ENCODE measurements around the gene C10orf62. TPM values are rescaled to one million over a fixed set of nuclear protein-coding genes. Genes with fewer than 3 reads are reported as not detected.
A peak's percentile ranks its signal among the peaks of the same experiment; 100 is the strongest.

C10orf62 gene
- total RNA-seq, 1 experiment from 2014 or later = not detected

DNA sequence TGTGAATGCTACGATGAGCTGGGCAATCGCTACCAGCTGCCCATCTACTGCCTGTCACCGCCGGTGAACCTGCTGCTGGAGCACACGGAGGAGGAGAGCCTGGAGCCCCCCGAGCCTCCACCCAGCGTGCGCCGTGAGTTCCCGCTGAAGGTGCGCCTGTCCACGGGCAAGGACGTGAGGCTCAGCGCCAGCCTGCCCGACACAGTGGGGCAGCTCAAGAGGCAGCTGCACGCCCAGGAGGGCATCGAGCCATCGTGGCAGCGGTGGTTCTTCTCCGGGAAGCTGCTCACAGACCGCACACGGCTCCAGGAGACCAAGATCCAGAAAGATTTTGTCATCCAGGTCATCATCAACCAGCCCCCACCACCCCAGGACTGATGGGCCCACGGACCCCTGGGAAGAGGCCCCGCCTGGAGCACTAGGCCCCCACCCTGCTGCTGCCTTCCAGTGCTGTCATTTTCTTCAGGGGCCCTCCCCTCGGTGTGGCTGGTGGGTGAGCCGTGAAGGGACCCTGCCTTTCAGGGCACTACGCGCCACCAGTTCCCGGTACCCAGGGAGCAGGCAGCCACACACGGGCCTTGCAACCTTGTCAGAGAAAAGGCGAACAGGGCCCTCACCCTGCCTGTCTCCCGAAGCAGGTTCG is 19.3 kb upstream of the C10orf62 start:
- DNase-seq (ENCODE audit: low spot score) (no peak), ATAC-seq (no peak)
- Mint-ChIP-seq H3K9me3 (no peaks in the 10 kb centered on the region), H3K4me1 (peaks cover 5% of the 10 kb centered on the region), H3K4me3 (no peak overlapping the region), H3K36me3 (0 out of 2 replicates have a peak, but pooled peaks cover 5% of the 10 kb centered on the region), H3K27me3 (ENCODE audit: low read depth) (no peaks in the 10 kb centered on the region), H3K27ac (no peak overlapping the region)
- ChIA-PET POLR2A (no interaction called here), CTCF (interaction anchor here (1.0 to 1.3 kb wide), 2 partner anchors 20 to 42 kb away, joined by 3 to 5 read pairs; no protein-coding TSS in a partner anchor)
- no peak for TF ChIP-seq OVOL2 (CRISPR knock-in tag; IDR thresholded peaks at IDR 0.05; ENCODE audit: borderline replicate concordance)
- no peak for TF ChIP-seq CBFB (CRISPR knock-in tag; IDR thresholded peaks at IDR 0.05; ENCODE audit: low read depth)
- no peak for TF ChIP-seq ZNF512 (CRISPR knock-in tag; IDR thresholded peaks at IDR 0.05; ENCODE audit: borderline replicate concordance)
- TF ChIP-seq CDX4 (CRISPR knock-in tag; IDR thresholded peaks at IDR 0.05; ENCODE audit: borderline replicate concordance) = no peak
- TF ChIP-seq ZNF138 (CRISPR knock-in tag; conservative IDR thresholded peaks at IDR 0.05) = no peak
- TF ChIP-seq SOX15 (CRISPR knock-in tag; IDR thresholded peaks at IDR 0.05) = no peak
- TF ChIP-seq ZNF396 (CRISPR knock-in tag; IDR thresholded peaks at IDR 0.05; ENCODE audit: borderline replicate concordance) = no peak
- TF ChIP-seq KAT7 (CRISPR knock-in tag; IDR thresholded peaks at IDR 0.05; ENCODE audit: borderline replicate concordance) = no peak
- no peak for TF ChIP-seq ETV6 (CRISPR knock-in tag; IDR thresholded peaks at IDR 0.05)
- TF ChIP-seq, protein P1, sequence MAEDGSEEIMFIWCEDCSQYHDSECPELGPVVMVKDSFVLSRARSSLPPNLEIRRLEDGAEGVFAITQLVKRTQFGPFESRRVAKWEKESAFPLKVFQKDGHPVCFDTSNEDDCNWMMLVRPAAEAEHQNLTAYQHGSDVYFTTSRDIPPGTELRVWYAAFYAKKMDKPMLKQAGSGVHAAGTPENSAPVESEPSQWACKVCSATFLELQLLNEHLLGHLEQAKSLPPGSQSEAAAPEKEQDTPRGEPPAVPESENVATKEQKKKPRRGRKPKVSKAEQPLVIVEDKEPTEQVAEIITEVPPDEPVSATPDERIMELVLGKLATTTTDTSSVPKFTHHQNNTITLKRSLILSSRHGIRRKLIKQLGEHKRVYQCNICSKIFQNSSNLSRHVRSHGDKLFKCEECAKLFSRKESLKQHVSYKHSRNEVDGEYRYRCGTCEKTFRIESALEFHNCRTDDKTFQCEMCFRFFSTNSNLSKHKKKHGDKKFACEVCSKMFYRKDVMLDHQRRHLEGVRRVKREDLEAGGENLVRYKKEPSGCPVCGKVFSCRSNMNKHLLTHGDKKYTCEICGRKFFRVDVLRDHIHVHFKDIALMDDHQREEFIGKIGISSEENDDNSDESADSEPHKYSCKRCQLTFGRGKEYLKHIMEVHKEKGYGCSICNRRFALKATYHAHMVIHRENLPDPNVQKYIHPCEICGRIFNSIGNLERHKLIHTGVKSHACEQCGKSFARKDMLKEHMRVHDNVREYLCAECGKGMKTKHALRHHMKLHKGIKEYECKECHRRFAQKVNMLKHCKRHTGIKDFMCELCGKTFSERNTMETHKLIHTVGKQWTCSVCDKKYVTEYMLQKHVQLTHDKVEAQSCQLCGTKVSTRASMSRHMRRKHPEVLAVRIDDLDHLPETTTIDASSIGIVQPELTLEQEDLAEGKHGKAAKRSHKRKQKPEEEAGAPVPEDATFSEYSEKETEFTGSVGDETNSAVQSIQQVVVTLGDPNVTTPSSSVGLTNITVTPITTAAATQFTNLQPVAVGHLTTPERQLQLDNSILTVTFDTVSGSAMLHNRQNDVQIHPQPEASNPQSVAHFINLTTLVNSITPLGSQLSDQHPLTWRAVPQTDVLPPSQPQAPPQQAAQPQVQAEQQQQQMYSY (CRISPR knock-in tag; IDR thresholded peaks at IDR 0.05) = no peak
- no peak for TF ChIP-seq ZNF317 (CRISPR knock-in tag; IDR thresholded peaks at IDR 0.05; ENCODE audit: borderline replicate concordance, low read depth)

GRCh38 chr10:97570789-97571471 is 18.6 kb upstream of the C10orf62 start:
- no peak for DNase-seq (ENCODE audit: low spot score)
- Mint-ChIP-seq H3K9me3 (no peaks in the 10 kb centered on the region), H3K27me3 (ENCODE audit: low read depth) (no peaks in the 10 kb centered on the region), H3K36me3 (0 out of 2 replicates have a peak, but pooled peaks cover 5% of the 10 kb centered on the region), H3K4me3 (no peak overlapping the region), H3K4me1 (peaks cover 5% of the 10 kb centered on the region), H3K27ac (peak overlapping the region; percentile 53; the same call in 1 of the 2 replicates)
- CTCF ChIA-PET = interaction anchor here (1.0 to 2.8 kb wide), 12 partner anchors 18 to 192 kb away, joined by 3 to 55 read pairs (median 12); partner anchors contain the start of gene C10orf62
- POLR2A ChIA-PET = no interaction called here
- no peak for ATAC-seq
- TF ChIP-seq, protein P2, sequence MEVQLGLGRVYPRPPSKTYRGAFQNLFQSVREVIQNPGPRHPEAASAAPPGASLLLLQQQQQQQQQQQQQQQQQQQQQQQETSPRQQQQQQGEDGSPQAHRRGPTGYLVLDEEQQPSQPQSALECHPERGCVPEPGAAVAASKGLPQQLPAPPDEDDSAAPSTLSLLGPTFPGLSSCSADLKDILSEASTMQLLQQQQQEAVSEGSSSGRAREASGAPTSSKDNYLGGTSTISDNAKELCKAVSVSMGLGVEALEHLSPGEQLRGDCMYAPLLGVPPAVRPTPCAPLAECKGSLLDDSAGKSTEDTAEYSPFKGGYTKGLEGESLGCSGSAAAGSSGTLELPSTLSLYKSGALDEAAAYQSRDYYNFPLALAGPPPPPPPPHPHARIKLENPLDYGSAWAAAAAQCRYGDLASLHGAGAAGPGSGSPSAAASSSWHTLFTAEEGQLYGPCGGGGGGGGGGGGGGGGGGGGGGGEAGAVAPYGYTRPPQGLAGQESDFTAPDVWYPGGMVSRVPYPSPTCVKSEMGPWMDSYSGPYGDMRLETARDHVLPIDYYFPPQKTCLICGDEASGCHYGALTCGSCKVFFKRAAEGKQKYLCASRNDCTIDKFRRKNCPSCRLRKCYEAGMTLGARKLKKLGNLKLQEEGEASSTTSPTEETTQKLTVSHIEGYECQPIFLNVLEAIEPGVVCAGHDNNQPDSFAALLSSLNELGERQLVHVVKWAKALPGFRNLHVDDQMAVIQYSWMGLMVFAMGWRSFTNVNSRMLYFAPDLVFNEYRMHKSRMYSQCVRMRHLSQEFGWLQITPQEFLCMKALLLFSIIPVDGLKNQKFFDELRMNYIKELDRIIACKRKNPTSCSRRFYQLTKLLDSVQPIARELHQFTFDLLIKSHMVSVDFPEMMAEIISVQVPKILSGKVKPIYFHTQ (CRISPR knock-in tag; IDR thresholded peaks at IDR 0.05) = no peak
- TF ChIP-seq FOXP4 (CRISPR knock-in tag; IDR thresholded peaks at IDR 0.05) (no peak), ZNF121 (CRISPR knock-in tag; IDR thresholded peaks at IDR 0.05) (no peak), SMAD4 (CRISPR knock-in tag; IDR thresholded peaks at IDR 0.05) (no peak), RELA (CRISPR knock-in tag; IDR thresholded peaks at IDR 0.05; ENCODE audit: borderline replicate concordance) (no peak)
- TF ChIP-seq, protein P3, sequence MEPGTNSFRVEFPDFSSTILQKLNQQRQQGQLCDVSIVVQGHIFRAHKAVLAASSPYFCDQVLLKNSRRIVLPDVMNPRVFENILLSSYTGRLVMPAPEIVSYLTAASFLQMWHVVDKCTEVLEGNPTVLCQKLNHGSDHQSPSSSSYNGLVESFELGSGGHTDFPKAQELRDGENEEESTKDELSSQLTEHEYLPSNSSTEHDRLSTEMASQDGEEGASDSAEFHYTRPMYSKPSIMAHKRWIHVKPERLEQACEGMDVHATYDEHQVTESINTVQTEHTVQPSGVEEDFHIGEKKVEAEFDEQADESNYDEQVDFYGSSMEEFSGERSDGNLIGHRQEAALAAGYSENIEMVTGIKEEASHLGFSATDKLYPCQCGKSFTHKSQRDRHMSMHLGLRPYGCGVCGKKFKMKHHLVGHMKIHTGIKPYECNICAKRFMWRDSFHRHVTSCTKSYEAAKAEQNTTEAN (CRISPR knock-in tag; IDR thresholded peaks at IDR 0.05) = no peak
- TF ChIP-seq, protein P4, sequence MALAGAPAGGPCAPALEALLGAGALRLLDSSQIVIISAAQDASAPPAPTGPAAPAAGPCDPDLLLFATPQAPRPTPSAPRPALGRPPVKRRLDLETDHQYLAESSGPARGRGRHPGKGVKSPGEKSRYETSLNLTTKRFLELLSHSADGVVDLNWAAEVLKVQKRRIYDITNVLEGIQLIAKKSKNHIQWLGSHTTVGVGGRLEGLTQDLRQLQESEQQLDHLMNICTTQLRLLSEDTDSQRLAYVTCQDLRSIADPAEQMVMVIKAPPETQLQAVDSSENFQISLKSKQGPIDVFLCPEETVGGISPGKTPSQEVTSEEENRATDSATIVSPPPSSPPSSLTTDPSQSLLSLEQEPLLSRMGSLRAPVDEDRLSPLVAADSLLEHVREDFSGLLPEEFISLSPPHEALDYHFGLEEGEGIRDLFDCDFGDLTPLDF (CRISPR knock-in tag; IDR thresholded peaks at IDR 0.05) = no peak

Measured in WTC11 (cell line).